ENCODE data around the gene FXN.

DNA sequence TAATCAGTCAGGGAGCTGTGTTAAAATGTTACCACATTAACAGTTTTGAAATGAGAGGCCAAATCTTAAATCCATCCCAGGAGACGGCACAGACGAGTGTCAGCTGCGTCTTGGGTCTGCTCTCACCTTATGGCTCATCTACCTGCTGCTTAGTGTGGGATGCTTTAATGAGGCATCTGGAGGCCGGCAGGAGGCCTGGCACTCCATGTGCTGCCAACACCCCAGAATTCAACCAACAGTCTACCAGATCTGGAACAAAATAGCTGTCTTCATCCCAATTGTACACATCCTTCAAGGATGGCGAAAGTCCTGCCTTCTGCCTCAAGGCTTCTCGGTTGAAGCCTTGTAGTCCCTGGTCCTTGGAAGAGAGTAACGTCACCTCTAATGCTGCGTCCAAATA is 33.6 kb upstream of the FXN start:
- TF ChIP-seq POLR2A (IDR thresholded peaks at IDR 0.05; ENCODE audit: low read depth, low read length) (no peak), POLR2AphosphoS5 (IDR thresholded peaks at IDR 0.05; ENCODE audit: low read depth, low read length) (no peak)
